GM19324 (cell line): ENCODE data around the gene MTAP.
A peak's percentile ranks its signal among the peaks of the same experiment; 100 is the strongest.

Experiments
- ATAC-seq: cut with Tn5 transposase; IDR thresholded peaks from one replicate; pipeline ENCODE4 v1.9.1; 2021; ENCODE audit warnings: mild to moderate bottlenecking, moderate library complexity; ENCODE audit not compliant: unreplicated experiment, low FRiP score

Gene MTAP

GRCh38 chr9:21967702-21968101 lies 165.3 kb downstream of the MTAP start:
- ATAC-seq, result no peak

- no peak for ATAC-seq
Measured at GRCh38 chr9:21968331-21969010, 166.0 kb downstream of the MTAP start.

DNA sequence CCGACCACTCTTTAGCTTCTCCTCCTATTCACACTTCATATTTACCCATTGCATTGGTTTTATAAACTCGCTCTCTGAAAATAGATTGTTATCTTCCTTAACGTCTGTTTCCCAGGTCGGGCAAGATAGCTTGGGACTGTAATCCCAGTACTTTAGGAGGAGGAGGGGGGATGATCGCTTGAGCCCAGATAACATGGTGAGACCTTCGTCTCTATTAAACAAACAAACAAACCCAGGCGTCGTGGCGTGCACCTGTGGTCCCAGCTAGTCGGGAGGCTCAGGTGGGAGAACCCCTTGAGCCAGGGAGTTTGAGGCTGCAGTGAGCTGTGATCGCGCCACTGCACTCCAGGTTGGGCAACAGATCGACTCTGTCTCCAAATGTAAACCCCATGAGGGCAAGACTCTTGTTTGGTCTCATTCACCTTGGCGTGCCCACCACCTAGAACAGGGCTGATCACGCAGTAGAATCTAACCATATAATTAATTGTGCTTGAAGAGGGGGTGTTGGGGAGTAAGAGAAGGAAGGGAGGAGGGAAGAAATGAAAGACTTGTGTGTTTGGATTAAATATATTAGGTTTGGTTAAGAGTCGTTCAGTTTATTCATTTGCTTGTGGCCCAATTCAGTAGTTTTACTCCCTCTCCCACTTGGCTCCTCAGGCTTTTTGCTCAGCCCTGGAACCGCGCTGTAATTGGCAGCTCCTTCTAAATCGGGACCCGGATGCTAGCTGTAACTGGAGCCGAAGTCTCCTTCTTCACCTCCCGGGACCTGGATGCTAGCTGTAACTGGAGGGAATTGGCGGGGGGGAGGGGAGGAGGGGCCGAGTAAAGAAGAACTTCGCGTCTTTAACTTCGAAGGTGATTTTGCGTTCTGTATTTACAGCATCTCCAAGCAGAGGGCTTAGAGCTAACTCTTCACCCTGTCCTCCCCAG lies 166.8 kb downstream of the MTAP start:
- no peak for ATAC-seq

- ATAC-seq, result no peak
Measured at GRCh38 chr9:21969951-21970799, 167.7 kb downstream of the MTAP start.

GRCh38 chr9:21970800-21971640 lies 168.6 kb downstream of the MTAP start:
- ATAC-seq, result no peak

- no peak for ATAC-seq
Measured at GRCh38 chr9:21972361-21972760, 169.9 kb downstream of the MTAP start.

DNA sequence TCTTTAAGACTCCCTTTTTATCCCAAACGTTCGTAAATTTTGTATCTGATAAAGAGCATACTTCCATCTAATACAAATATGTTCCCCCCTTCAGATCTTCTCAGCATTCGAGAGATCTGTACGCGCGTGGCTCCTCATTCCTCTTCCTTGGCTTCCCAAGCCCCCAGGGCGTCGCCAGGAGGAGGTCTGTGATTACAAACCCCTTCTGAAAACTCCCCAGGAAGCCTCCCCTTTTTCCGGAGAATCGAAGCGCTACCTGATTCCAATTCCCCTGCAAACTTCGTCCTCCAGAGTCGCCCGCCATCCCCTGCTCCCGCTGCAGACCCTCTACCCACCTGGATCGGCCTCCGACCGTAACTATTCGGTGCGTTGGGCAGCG lies 171.9 kb downstream of the MTAP start:
- no peak for ATAC-seq

- ATAC-seq, result peak; percentile 78
Measured at GRCh38 chr9:21974722-21975409, 172.4 kb downstream of the MTAP start.

DNA sequence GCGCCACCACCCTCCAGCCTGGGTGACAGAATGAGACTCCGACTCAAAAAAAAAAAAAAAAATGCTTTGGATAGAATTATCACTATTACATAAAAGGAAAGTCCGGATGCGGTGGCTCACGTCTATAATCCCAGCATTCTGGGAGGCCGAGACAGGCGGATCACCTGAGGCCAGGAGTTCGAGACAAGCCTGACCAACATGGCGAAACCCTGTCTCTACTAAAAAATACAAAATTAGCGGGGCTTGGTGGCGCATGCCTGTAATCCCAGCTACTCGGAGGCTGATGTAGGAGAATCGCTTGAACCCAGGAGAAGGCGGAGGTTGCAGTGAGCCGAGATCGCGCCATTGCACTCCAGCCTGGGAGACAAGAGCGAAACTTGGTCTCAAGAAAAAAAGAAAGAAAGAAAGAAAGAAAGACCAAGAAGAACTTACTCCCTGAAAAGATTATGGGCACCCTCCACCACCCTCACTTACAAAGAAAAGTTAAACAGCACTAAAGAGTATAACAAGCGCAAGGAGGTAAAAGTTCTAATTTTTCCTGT lies 174.0 kb downstream of the MTAP start:
- ATAC-seq, result no peak

- no peak for ATAC-seq
Measured at GRCh38 chr9:21982391-21982790, 180.0 kb downstream of the MTAP start.

DNA sequence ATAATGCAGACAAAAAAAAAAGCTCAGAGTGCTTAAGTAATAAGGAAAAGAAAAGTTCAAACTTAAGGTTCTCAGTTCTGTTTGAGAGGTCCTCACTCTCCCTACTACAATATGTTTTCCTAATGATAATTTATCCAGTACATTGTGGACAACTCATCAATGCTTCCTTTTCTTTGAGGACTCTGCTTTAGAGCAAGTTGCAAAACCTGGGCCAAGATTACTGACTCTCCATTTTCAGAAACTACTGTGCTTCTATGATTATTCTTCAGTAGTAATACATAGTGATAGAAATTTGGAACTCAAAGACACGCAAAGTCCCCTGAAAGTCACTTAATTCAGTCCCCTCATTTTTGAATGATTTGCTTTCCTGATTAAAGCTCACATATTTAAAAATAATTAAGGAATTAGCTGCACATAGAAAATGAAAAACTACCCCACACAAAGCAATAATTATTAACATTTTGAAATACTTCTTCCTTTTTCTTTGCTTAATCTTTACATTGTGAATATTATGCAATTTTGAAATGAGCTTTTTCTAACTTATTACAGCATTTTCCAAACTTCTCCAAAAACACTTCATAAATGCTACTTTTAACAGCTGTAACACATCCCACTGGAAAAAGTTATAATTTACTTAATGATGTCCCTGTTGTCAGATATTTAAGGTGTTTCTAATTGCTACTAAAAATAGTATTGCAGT lies 180.6 kb downstream of the MTAP start:
- no peak for ATAC-seq

- ATAC-seq, result no peak
Measured at GRCh38 chr9:21983561-21983935, 181.1 kb downstream of the MTAP start.

DNA sequence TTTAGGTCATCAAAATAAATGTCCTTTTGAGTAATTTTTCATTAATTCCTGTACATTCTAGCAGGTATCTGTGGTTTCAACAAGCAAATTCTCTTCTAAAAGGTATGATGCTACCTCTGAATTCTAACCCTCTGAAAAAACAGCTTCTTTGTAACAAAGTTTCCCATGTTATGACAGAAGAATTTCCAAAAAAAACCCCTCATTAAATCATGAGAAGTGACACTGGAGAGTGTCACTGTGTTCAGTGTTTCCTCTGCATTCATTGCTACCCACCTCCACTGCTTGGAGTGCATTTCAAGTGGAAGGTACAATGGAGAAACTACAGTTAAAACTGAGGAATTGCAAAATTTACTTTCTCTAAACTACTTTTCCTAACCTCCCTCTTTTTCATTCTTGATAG lies 181.7 kb downstream of the MTAP start:
- no peak for ATAC-seq

DNA sequence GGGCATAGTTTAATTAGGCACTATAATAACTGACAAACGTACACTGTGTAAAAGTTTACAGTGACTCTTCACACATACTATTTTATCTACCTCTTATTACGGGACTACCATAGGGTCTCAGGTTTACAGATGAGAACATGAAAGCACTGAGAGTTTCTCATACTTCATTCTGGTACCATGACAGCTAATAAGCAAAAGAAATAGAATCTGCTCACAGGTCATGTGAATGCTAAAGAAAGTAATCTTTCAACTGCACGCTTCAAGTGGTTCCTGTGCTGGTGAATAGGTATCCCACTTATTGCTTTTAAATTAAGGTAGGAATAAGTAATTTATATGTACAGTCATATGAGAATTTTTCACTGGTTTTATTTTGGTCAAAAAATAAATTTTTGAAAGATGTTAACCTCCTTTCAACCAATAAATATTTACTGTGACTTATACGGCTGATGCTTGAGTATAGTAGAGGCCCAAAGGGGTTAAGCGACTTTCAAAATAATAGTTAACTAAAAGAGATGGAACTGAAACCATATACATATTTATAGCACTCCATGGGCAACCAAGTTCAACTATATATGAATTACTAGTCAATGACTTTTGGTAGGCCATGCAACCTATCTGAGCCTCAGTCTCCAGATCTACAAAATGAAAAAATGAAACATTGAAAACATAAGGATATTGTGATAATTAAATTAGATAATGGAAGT lies 183.7 kb downstream of the MTAP start:
- ATAC-seq, result no peak
